ENCODE data around the gene SULT1E1.

DNA sequence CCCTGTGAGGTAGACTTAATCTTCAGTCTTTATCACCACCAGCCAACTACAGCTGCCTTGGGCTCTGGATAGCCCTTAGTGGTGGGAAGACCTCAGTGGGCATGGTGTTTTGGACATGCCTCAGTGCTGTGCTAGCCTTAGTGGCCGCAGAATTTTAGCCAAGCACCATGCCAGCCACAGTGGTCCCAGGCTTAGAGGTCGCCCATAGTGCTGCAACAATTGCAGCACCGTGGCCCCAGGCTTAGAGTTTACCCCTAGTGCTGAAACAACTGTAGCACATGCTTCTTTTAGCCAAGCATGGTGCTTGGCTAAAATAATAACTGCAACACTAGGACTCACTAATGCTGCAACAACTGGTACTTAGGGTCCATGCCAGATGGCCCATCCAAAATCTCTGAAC is 60.6 kb downstream of the SULT1E1 start:
- TF ChIP-seq, protein P1, sequence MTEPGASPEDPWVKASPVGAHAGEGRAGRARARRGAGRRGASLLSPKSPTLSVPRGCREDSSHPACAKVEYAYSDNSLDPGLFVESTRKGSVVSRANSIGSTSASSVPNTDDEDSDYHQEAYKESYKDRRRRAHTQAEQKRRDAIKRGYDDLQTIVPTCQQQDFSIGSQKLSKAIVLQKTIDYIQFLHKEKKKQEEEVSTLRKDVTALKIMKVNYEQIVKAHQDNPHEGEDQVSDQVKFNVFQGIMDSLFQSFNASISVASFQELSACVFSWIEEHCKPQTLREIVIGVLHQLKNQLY (CRISPR knock-in tag; IDR thresholded peaks at IDR 0.05): no peak
- TF ChIP-seq, protein P2, sequence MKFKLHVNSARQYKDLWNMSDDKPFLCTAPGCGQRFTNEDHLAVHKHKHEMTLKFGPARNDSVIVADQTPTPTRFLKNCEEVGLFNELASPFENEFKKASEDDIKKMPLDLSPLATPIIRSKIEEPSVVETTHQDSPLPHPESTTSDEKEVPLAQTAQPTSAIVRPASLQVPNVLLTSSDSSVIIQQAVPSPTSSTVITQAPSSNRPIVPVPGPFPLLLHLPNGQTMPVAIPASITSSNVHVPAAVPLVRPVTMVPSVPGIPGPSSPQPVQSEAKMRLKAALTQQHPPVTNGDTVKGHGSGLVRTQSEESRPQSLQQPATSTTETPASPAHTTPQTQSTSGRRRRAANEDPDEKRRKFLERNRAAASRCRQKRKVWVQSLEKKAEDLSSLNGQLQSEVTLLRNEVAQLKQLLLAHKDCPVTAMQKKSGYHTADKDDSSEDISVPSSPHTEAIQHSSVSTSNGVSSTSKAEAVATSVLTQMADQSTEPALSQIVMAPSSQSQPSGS (CRISPR knock-in tag; IDR thresholded peaks at IDR 0.05; ENCODE audit: borderline replicate concordance, low read depth): no peak
- TF ChIP-seq TP53 (CRISPR knock-in tag; IDR thresholded peaks at IDR 0.05) (no peak), NR2C2 (CRISPR knock-in tag; IDR thresholded peaks at IDR 0.05) (no peak), CREB1 (CRISPR knock-in tag; IDR thresholded peaks at IDR 0.05) (no peak), ETV6 (CRISPR knock-in tag; IDR thresholded peaks at IDR 0.05) (no peak), TEAD4 (CRISPR knock-in tag; IDR thresholded peaks at IDR 0.05) (no peak)
- TF ChIP-seq, protein P3, sequence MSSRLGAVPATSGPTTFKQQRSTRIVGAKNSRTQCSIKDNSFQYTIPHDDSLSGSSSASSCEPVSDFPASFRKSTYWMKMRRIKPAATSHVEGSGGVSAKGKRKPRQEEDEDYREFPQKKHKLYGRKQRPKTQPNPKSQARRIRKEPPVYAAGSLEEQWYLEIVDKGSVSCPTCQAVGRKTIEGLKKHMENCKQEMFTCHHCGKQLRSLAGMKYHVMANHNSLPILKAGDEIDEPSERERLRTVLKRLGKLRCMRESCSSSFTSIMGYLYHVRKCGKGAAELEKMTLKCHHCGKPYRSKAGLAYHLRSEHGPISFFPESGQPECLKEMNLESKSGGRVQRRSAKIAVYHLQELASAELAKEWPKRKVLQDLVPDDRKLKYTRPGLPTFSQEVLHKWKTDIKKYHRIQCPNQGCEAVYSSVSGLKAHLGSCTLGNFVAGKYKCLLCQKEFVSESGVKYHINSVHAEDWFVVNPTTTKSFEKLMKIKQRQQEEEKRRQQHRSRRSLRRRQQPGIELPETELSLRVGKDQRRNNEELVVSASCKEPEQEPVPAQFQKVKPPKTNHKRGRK (CRISPR knock-in tag; IDR thresholded peaks at IDR 0.05; ENCODE audit: borderline replicate concordance): no peak
- TF ChIP-seq, protein P4, sequence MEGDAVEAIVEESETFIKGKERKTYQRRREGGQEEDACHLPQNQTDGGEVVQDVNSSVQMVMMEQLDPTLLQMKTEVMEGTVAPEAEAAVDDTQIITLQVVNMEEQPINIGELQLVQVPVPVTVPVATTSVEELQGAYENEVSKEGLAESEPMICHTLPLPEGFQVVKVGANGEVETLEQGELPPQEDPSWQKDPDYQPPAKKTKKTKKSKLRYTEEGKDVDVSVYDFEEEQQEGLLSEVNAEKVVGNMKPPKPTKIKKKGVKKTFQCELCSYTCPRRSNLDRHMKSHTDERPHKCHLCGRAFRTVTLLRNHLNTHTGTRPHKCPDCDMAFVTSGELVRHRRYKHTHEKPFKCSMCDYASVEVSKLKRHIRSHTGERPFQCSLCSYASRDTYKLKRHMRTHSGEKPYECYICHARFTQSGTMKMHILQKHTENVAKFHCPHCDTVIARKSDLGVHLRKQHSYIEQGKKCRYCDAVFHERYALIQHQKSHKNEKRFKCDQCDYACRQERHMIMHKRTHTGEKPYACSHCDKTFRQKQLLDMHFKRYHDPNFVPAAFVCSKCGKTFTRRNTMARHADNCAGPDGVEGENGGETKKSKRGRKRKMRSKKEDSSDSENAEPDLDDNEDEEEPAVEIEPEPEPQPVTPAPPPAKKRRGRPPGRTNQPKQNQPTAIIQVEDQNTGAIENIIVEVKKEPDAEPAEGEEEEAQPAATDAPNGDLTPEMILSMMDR (IDR thresholded peaks at IDR 0.05): no peak
- TF ChIP-seq, protein P5, sequence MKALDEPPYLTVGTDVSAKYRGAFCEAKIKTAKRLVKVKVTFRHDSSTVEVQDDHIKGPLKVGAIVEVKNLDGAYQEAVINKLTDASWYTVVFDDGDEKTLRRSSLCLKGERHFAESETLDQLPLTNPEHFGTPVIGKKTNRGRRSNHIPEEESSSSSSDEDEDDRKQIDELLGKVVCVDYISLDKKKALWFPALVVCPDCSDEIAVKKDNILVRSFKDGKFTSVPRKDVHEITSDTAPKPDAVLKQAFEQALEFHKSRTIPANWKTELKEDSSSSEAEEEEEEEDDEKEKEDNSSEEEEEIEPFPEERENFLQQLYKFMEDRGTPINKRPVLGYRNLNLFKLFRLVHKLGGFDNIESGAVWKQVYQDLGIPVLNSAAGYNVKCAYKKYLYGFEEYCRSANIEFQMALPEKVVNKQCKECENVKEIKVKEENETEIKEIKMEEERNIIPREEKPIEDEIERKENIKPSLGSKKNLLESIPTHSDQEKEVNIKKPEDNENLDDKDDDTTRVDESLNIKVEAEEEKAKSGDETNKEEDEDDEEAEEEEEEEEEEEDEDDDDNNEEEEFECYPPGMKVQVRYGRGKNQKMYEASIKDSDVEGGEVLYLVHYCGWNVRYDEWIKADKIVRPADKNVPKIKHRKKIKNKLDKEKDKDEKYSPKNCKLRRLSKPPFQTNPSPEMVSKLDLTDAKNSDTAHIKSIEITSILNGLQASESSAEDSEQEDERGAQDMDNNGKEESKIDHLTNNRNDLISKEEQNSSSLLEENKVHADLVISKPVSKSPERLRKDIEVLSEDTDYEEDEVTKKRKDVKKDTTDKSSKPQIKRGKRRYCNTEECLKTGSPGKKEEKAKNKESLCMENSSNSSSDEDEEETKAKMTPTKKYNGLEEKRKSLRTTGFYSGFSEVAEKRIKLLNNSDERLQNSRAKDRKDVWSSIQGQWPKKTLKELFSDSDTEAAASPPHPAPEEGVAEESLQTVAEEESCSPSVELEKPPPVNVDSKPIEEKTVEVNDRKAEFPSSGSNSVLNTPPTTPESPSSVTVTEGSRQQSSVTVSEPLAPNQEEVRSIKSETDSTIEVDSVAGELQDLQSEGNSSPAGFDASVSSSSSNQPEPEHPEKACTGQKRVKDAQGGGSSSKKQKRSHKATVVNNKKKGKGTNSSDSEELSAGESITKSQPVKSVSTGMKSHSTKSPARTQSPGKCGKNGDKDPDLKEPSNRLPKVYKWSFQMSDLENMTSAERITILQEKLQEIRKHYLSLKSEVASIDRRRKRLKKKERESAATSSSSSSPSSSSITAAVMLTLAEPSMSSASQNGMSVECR (CRISPR knock-in tag; IDR thresholded peaks at IDR 0.05; ENCODE audit: borderline replicate concordance): no peak
- TF ChIP-seq, protein P6, sequence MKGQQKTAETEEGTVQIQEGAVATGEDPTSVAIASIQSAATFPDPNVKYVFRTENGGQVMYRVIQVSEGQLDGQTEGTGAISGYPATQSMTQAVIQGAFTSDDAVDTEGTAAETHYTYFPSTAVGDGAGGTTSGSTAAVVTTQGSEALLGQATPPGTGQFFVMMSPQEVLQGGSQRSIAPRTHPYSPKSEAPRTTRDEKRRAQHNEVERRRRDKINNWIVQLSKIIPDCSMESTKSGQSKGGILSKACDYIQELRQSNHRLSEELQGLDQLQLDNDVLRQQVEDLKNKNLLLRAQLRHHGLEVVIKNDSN (CRISPR knock-in tag; IDR thresholded peaks at IDR 0.05): no peak
- TF ChIP-seq, protein P7, sequence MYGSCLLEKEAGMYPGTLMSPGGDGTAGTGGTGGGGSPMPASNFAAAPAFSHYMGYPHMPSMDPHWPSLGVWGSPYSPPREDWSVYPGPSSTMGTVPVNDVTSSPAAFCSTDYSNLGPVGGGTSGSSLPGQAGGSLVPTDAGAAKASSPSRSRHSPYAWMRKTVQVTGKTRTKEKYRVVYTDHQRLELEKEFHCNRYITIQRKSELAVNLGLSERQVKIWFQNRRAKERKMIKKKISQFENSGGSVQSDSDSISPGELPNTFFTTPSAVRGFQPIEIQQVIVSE (CRISPR knock-in tag; IDR thresholded peaks at IDR 0.05; ENCODE audit: borderline replicate concordance): no peak
- TF ChIP-seq, protein P8, sequence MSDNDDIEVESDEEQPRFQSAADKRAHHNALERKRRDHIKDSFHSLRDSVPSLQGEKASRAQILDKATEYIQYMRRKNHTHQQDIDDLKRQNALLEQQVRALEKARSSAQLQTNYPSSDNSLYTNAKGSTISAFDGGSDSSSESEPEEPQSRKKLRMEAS (CRISPR knock-in tag; IDR thresholded peaks at IDR 0.05): no peak
- TF ChIP-seq, protein P9, sequence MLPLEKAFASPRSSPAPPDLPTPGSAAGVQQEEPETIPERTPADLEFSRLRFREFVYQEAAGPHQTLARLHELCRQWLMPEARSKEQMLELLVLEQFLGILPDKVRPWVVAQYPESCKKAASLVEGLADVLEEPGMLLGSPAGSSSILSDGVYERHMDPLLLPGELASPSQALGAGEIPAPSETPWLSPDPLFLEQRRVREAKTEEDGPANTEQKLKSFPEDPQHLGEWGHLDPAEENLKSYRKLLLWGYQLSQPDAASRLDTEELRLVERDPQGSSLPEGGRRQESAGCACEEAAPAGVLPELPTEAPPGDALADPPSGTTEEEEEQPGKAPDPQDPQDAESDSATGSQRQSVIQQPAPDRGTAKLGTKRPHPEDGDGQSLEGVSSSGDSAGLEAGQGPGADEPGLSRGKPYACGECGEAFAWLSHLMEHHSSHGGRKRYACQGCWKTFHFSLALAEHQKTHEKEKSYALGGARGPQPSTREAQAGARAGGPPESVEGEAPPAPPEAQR (CRISPR knock-in tag; IDR thresholded peaks at IDR 0.05): no peak
